ENCODE measurements around the gene CEBPA. TPM values are rescaled to one million over a fixed set of nuclear protein-coding genes. Genes with fewer than 3 reads are reported as not detected.
A peak's percentile ranks its signal among the peaks of the same experiment; 100 is the strongest.

Gene CEBPA
- total RNA-seq (10 to 100 TPM; 15.5 to 27.7 (median 18.3) TPM), polyA plus RNA-seq (10 to 100 TPM in 1 of 3 donors, 1 to 10 TPM in 2; 7.4 to 19.8 (median 9.1) TPM)
- long read RNA-seq, donor 1, transcript CEBPA-201 (1 exons, 2,631 nt), result major isoform, 47 of 47 reads
- long read RNA-seq, donor 1, partial matches to known transcripts, result 0 of 47 reads
- long read RNA-seq, donor 1, other reads (novel, unspliced or antisense), result 0 of 47 reads
- long read RNA-seq, donor 2, transcript CEBPA-201 (1 exons, 2,631 nt), result major isoform, 29 of 29 reads
- long read RNA-seq, donor 2, partial matches to known transcripts, result 0 of 29 reads
- long read RNA-seq, donor 2, other reads (novel, unspliced or antisense), result 0 of 29 reads

GRCh38 chr19:33302175-33302973 is at the start of gene CEBPA:
TSS of gene CEBPA (minus strand) at chr19:33302534. CDS start at chr19:33302414, 120 bp downstream.
- Histone ChIP-seq H3K27ac (peak within 1 kb of the TSS in 7 of 8 donors; percentile 67 to 91 (median 73)), H3K9me3 (no peaks in the 10 kb centered on the region), H3K4me3 (peak within 1 kb of the TSS; percentile 66 to 93 (median 74)), H3K4me1 (peaks cover 13 to 65% (median 42%) of the 10 kb centered on the region in 6 donors), H3K36me3 (no peaks in the 10 kb centered on the region), H3K27me3 (replicated peaks in 1 of 7) (peaks cover 0 to 77% (median 39%) of the 10 kb centered on the region in 7 donors)
- peak; percentile 95 for DNase-seq
- intact Hi-C loops (cut with DNase I; ENCODE audit: low total_unique reads), result no loop called here
- WGBS, 5 donors, result 0 to 1% (median 1%) methylated on average over 56 to 111 of the region's 111 CpGs; no CpG with 5 or more reads in 1 of the 5 donors
- TF ChIP-seq POLR2AphosphoS5 (IDR thresholded peaks at IDR 0.05) (peak; percentile 85 to 87 (median 86)), POLR2A (IDR thresholded peaks at IDR 0.05) (peak in 2 of 3 donors; percentile 82), CTCF (IDR thresholded peaks at IDR 0.05 in 8 of 11, conservative IDR thresholded peaks at IDR 0.05 in 3 of 11) (peak in 6 of 11 experiments; percentile 19 to 71 (median 61))

GRCh38 chr19:33350538-33351309 is 48.4 kb upstream of the CEBPA start:
- peaks cover 0 to 42% (median 8%) of the 10 kb centered on the region in 7 donors for H3K27me3 ChIP-seq (replicated peaks in 1 of 7)
- no peak overlapping the region for H3K27ac ChIP-seq
- H3K36me3 ChIP-seq, result no peaks in the 10 kb centered on the region
- H3K9me3 ChIP-seq, result peaks cover 0 to 11% (median 6%) of the 10 kb centered on the region in 8 donors
- intact Hi-C loops (cut with DNase I; ENCODE audit: low total_unique reads), result no loop called here
- no peak overlapping the region for H3K4me3 ChIP-seq
- WGBS, 5 donors, result 81 to 92% (median 84%) methylated on average over 12 of the region's 12 CpGs
- no peak for DNase-seq
- no peaks in the 10 kb centered on the region for H3K4me1 ChIP-seq
- TF ChIP-seq POLR2A (IDR thresholded peaks at IDR 0.05) (no peak), POLR2AphosphoS5 (IDR thresholded peaks at IDR 0.05) (no peak), CTCF (IDR thresholded peaks at IDR 0.05 in 8 of 11, conservative IDR thresholded peaks at IDR 0.05 in 3 of 11) (no peak)

- 77 to 87% (median 84%) methylated on average over 12 of the region's 12 CpGs for WGBS, 5 donors
- TF ChIP-seq POLR2AphosphoS5 (IDR thresholded peaks at IDR 0.05) (no peak), CTCF (IDR thresholded peaks at IDR 0.05 in 8 of 11, conservative IDR thresholded peaks at IDR 0.05 in 3 of 11) (no peak), POLR2A (IDR thresholded peaks at IDR 0.05) (no peak)
- H3K36me3 ChIP-seq, result no peaks in the 10 kb centered on the region
- intact Hi-C loops (cut with DNase I; ENCODE audit: low total_unique reads), result no loop called here
- no peak overlapping the region for H3K4me3 ChIP-seq
- no peaks in the 10 kb centered on the region for H3K4me1 ChIP-seq
- no peak for DNase-seq
- peaks cover 0 to 46% (median 10%) of the 10 kb centered on the region in 7 donors for H3K27me3 ChIP-seq (replicated peaks in 1 of 7)
- no peak overlapping the region for H3K27ac ChIP-seq
- no peaks in the 10 kb centered on the region for H3K9me3 ChIP-seq
These were observed 47.3 kb upstream of the CEBPA start for GRCh38 chr19:33349319-33350289.

Data from spleen (tissue), 13 donors.